K562 (cell line): ENCODE data around the gene GANAB. TPM values are rescaled to one million over a fixed set of nuclear protein-coding genes. Genes with fewer than 3 reads are reported as not detected.

Source experiments
- ESRRB ChIP-seq: fragments of 250-450 bp; sonication (Bioruptor Pico); IDR thresholded peaks from 2 replicates; pipeline ENCODE4 v1.5.0; 2020; ENCODE audit warnings: mild to moderate bottlenecking, moderate library complexity, borderline replicate concordance
- HNRNPUL1 ChIP-seq: fragments of 200-400 bp; formaldehyde crosslinking; IDR thresholded peaks from 2 replicates; pipeline ENCODE4 v1.6.1; 2017; ENCODE audit warnings: low read length
- KDM4B ChIP-seq, 2 experiments: fragments of 450-650 bp in 1 of 2; sonication (generic) in 1 of 2; IDR thresholded peaks; 2 replicates each; pipeline ENCODE4 v1.6.1; 2016 to 2017; ENCODE audit warnings: borderline replicate concordance in 2 of 2, antibody characterized with exemption in 1 of 2, low read depth in 1 of 2, mild to moderate bottlenecking in 1 of 2
- MAFK ChIP-seq: IDR thresholded peaks from 2 replicates; pipeline ENCODE4 v1.6.1; 2011; ENCODE audit warnings: low read length, improper control_type of control experiment
- POLR3G ChIP-seq: IDR thresholded peaks from 2 replicates; pipeline ENCODE4 v1.6.1; 2011; ENCODE audit not compliant: insufficient read length, insufficient replicate concordance; ENCODE audit errors: extremely low read depth
- SRSF3 ChIP-seq: fragments of 200-400 bp; formaldehyde crosslinking; IDR thresholded peaks from 2 replicates; pipeline ENCODE4 v1.6.1; 2016; ENCODE audit warnings: mild to moderate bottlenecking, low read length, moderate library complexity; ENCODE audit not compliant: insufficient read depth
- TBL1XR1 ChIP-seq, 2 experiments: IDR thresholded peaks; 2 replicates each; pipeline ENCODE4 v1.6.1; 2012; ENCODE audit warnings: improper control_type of control experiment in 2 of 2, low read length in 2 of 2, mild to moderate bottlenecking in 1 of 2
- TCF7L2 ChIP-seq: fragments of 150-350 bp; IDR thresholded peaks from 2 replicates; pipeline ENCODE4 v1.6.1; 2016; ENCODE audit warnings: low read depth, mild to moderate bottlenecking, low read length, moderate library complexity
- ZBTB17 ChIP-seq: fragments of 450-650 bp; formaldehyde crosslinking; IDR thresholded peaks from 2 replicates; pipeline ENCODE4 v1.4.0; 2020; ENCODE audit warnings: mild to moderate bottlenecking
- ZNF561 ChIP-seq: fragments of 450-650 bp; formaldehyde crosslinking; conservative IDR thresholded peaks from 2 replicates; pipeline ENCODE4 v1.4.0; 2020; ENCODE audit warnings: mild to moderate bottlenecking, moderate library complexity
- polyA plus RNA-seq, 8 experiments: library from polyadenylated mRNA; depleted of rRNA in 4 of 8; stranded (reverse) in 5 of 8; unstranded in 3 of 8; fragments of >200 nt; fragmentation: Nextera tagmentation in 2 of 8; fragmentation: Illumina TruSeq in 1 of 8; extraction: Ambion mirVana in 2 of 8; extraction: Trizol in 1 of 8; gene quantifications; 2 replicates each; pipeline versions ENCODE4 v1.2.1 to v1.2.3, GENCODE V29; 2011 to 2014; ENCODE audit warnings: inconsistent platforms in 1 of 8, missing spikeins in 1 of 8
- total RNA-seq, 7 experiments: library from RNA; depleted of rRNA in 6 of 7; stranded (reverse); fragments of >200 nt in 6 of 7; fragmentation: Illumina TruSeq in 2 of 7; extraction: Trizol in 2 of 7; gene quantifications; 2 replicates each; pipeline versions ENCODE4 v1.2.1 to v1.2.3, GENCODE V29; 2011 to 2021; ENCODE audit warnings: low replicate concordance in 1 of 7
- TF ChIP-seq, protein P1 (sequence below), 2 experiments: fragments of 450-650 bp; IDR thresholded peaks; 2 replicates each; pipeline ENCODE4 v1.6.1; 2016; ENCODE audit warnings: mild to moderate bottlenecking in 2 of 2, borderline replicate concordance in 1 of 2, low read depth in 1 of 2, moderate library complexity in 1 of 2
- TF ChIP-seq, protein P2 (sequence below), 3 experiments: fragments of 200-800 bp in 1 of 3; fragments of 250-450 bp in 1 of 3; fragments of 450-650 bp in 1 of 3; sonication (Bioruptor Pico) in 1 of 3; sonication (Bioruptor generic) in 1 of 3; formaldehyde crosslinking in 1 of 3; IDR thresholded peaks; 2 replicates each; pipeline versions ENCODE4 v1.6.1 to v1.8.0; 2016 to 2022; ENCODE audit warnings: mild to moderate bottlenecking in 2 of 3, missing genetic modification characterization in 2 of 3, missing compliant biosample characterization in 1 of 3, moderate library complexity in 1 of 3

The GANAB gene
- total and polyA plus RNA-seq, 9 of the 15 experiments (the other 6 are each of a cell fraction or from before 2014, with no cell fraction given), result 6.5 to 284 (median 161) TPM

DNA sequence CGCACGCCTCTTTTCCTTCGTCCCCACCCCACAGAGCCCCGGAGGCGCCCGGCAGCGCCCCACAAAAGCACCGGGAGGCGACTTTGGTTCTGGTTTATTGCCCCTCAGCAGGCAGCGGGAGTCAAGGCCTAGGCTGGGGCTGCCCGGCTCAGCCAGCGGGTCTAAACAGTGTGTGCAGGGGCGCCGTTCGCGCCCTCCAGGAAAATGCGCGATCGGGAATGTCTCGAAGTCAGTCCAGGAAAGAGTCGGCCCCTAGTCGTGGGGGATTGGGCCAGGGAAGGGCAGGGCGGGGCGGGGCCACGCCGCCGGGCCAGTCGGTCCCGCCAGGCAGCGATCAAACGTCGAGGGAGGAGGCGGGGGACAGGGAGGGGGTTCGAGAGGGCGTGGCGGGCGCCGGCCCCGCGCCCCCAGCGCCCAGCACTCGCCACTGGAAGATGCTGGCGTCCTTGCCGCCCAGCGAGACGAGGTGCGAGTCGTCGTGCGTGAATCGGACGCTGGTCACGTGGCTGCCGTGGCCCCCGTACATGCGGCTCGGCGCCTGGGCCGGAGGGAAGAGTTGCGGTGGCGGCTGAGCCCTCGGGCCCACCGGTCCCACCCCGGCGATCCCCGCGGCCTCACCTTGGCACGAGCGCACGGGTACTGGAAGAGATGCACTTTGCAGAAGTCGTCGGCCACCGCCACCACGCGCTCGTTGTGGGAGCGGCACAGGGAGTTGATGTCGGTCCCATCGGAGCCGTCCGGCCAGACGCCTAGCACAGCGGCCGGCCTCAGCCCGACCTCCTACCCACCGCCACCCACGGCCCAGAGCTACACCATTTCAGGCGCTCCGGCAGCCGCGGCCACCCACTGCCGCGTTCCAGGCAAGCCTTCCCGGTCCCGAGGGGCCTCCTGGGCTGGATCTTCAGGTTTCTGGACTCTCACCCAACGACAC, 44.0 kb downstream of the GANAB start (continued):
- TF ChIP-seq MAFK (no peak), SRSF3 (no peak), TBL1XR1 (IDR thresholded peaks at IDR 0.05; ENCODE audit: low read length in 2 of 2) (no peak), KDM4B (IDR thresholded peaks at IDR 0.05; ENCODE audit: borderline replicate concordance in 2 of 2, low read depth in 1 of 2) (no peak), ZNF561 (CRISPR knock-in tag) (no peak), ESRRB (CRISPR knock-in tag) (no peak), HNRNPUL1 (no peak), ZBTB17 (CRISPR knock-in tag) (0 out of 2 replicates have a peak, but pooled peaks have one; percentile 12), POLR3G (no peak), TCF7L2 (no peak)
- TF ChIP-seq, protein P1, sequence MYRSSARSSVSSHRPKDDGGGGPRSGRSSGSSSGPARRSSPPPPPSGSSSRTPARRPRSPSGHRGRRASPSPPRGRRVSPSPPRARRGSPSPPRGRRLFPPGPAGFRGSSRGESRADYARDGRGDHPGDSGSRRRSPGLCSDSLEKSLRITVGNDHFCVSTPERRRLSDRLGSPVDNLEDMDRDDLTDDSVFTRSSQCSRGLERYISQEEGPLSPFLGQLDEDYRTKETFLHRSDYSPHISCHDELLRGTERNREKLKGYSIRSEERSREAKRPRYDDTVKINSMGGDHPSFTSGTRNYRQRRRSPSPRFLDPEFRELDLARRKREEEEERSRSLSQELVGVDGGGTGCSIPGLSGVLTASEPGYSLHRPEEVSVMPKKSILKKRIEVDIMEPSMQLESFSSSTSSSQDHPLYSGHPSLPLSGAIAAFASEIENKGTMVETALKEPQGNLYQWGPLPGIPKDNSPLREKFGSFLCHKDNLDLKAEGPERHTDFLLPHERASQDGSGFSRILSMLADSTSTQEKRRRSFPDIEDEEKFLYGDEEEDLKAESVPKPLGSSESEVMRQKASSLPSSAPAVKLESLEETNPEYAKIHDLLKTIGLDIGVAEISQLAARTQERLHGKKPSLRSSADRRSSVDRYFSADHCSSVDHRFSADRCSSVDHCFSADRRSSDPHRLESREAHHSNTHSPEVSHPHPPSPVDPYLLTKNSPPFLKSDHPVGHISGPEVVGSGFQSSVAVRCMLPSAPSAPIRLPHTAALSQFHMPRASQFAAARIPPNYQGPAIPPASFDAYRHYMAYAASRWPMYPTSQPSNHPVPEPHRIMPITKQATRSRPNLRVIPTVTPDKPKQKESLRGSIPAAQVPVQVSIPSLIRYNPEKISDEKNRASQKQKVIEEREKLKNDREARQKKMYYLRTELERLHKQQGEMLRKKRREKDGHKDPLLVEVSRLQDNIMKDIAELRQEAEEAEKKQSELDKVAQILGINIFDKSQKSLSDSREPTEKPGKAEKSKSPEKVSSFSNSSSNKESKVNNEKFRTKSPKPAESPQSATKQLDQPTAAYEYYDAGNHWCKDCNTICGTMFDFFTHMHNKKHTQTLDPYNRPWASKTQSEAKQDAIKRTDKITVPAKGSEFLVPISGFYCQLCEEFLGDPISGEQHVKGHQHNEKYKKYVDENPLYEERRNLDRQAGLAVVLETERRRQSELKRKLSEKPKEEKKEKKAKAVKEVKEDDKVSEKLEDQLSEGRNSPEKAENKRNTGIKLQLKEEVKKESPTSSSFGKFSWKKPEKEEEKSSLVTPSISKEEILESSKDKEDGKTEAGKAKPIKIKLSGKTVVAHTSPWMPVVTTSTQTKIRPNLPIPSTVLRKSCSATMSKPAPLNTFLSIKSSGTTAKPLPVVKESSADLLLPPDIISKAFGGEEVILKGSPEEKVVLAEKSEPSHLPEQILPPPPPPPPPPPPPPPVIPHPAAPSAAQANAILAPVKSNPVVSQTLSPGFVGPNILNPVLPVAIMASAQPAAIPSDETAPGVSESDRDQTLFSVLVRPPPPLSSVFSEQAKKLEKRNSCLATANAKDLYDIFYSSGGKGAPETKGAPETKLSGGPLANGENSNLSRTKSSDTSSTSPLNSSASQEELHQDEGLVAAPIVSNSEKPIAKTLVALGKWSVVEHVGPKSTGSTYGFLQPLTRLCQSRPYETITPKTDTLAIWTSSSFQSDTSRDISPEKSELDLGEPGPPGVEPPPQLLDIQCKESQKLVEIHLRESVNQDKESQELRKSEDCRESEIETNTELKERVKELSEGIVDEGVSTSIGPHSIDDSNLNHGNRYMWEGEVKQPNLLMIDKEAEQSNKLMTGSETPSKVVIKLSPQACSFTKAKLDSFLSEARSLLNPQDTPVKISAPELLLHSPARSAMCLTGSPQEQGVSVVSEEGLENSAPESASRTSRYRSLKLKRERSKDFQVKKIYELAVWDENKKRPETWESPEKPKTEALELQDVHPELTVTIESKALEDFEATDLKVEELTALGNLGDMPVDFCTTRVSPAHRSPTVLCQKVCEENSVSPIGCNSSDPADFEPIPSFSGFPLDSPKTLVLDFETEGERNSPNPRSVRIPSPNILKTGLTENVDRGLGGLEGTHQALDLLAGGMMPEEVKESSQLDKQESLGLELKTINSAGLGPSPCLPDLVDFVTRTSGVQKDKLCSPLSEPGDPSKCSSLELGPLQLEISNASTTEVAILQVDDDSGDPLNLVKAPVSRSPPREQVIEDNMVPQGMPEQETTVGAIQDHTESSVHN (IDR thresholded peaks at IDR 0.05; ENCODE audit: borderline replicate concordance in 1 of 2, low read depth in 1 of 2), result no peak
- TF ChIP-seq, protein P2, sequence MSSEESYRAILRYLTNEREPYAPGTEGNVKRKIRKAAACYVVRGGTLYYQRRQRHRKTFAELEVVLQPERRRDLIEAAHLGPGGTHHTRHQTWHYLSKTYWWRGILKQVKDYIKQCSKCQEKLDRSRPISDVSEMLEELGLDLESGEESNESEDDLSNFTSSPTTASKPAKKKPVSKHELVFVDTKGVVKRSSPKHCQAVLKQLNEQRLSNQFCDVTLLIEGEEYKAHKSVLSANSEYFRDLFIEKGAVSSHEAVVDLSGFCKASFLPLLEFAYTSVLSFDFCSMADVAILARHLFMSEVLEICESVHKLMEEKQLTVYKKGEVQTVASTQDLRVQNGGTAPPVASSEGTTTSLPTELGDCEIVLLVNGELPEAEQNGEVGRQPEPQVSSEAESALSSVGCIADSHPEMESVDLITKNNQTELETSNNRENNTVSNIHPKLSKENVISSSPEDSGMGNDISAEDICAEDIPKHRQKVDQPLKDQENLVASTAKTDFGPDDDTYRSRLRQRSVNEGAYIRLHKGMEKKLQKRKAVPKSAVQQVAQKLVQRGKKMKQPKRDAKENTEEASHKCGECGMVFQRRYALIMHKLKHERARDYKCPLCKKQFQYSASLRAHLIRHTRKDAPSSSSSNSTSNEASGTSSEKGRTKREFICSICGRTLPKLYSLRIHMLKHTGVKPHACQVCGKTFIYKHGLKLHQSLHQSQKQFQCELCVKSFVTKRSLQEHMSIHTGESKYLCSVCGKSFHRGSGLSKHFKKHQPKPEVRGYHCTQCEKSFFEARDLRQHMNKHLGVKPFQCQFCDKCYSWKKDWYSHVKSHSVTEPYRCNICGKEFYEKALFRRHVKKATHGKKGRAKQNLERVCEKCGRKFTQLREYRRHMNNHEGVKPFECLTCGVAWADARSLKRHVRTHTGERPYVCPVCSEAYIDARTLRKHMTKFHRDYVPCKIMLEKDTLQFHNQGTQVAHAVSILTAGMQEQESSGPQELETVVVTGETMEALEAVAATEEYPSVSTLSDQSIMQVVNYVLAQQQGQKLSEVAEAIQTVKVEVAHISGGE (CRISPR knock-in tag; IDR thresholded peaks at IDR 0.05), result no peak; a peak in 1 of 6 replicates
